Naive B cell (primary cell): ENCODE results near the gene INPP5J. TPM values are rescaled to one million over a fixed set of nuclear protein-coding genes. Genes with fewer than 3 reads are reported as not detected.
"Not testable (repeated sequence)": the region's sequence is repeated elsewhere in the genome, so short reads cannot be mapped to it uniquely, and the experiment has no call there.

Source experiments
- ATAC-seq, 2 donors: fragments of 150-1000 bp; cut with Tn5 transposase; 2 replicates each; pipeline ENCODE4 v1.10.0; 2021; ENCODE audit warnings: low read depth in 2 of 2, mild to moderate bottlenecking in 2 of 2, moderate library complexity in 2 of 2
- DNase-seq: peaks from one replicate; pipeline ENCODE4 v3.0.0; 2022
- H3K27ac Mint-ChIP-seq, 6 donors: one replicate each; pipeline ENCODE4 v1.8.0; 2020 to 2022; ENCODE audit warnings: mild to moderate bottlenecking in 6 of 6, mixed read lengths in 6 of 6, moderate library complexity in 5 of 6, inconsistent platforms in 2 of 6
- H3K27me3 Mint-ChIP-seq, 3 donors: one replicate each; pipeline ENCODE4 v1.8.0; 2021 to 2022; ENCODE audit warnings: mixed read lengths in 3 of 3, mild to moderate bottlenecking in 1 of 3
- H3K36me3 Mint-ChIP-seq, 2 donors: one replicate each; pipeline ENCODE4 v1.8.0; 2020 to 2022; ENCODE audit warnings: mixed read lengths in 2 of 2, inconsistent platforms in 1 of 2, mild to moderate bottlenecking in 1 of 2
- H3K4me1 Mint-ChIP-seq, 3 donors: one replicate each; pipeline ENCODE4 v1.8.0; 2020 to 2022; ENCODE audit warnings: mixed read lengths in 3 of 3, inconsistent platforms in 1 of 3, mild to moderate bottlenecking in 1 of 3, moderate library complexity in 1 of 3
- H3K4me3 Mint-ChIP-seq, 8 donors: one replicate each; pipeline ENCODE4 v1.8.0; 2020 to 2022; ENCODE audit warnings: mild to moderate bottlenecking in 8 of 8, mixed read lengths in 8 of 8, moderate library complexity in 8 of 8, inconsistent platforms in 2 of 8
- H3K9me3 Mint-ChIP-seq, 7 donors: one replicate each; pipeline ENCODE4 v1.8.0; 2020 to 2022; ENCODE audit warnings: mixed read lengths in 7 of 7, mild to moderate bottlenecking in 5 of 7, inconsistent platforms in 2 of 7, moderate library complexity in 1 of 7
- polyA plus RNA-seq, 6 donors: library from polyadenylated mRNA; unstranded; fragments of 300-500 nt; fragmentation: Illumina TruSeq; gene quantifications; one replicate each; pipeline ENCODE4 v1.2.3, GENCODE V29; 2021; ENCODE audit warnings: low read depth in 6 of 6

INPP5J gene, protein sequence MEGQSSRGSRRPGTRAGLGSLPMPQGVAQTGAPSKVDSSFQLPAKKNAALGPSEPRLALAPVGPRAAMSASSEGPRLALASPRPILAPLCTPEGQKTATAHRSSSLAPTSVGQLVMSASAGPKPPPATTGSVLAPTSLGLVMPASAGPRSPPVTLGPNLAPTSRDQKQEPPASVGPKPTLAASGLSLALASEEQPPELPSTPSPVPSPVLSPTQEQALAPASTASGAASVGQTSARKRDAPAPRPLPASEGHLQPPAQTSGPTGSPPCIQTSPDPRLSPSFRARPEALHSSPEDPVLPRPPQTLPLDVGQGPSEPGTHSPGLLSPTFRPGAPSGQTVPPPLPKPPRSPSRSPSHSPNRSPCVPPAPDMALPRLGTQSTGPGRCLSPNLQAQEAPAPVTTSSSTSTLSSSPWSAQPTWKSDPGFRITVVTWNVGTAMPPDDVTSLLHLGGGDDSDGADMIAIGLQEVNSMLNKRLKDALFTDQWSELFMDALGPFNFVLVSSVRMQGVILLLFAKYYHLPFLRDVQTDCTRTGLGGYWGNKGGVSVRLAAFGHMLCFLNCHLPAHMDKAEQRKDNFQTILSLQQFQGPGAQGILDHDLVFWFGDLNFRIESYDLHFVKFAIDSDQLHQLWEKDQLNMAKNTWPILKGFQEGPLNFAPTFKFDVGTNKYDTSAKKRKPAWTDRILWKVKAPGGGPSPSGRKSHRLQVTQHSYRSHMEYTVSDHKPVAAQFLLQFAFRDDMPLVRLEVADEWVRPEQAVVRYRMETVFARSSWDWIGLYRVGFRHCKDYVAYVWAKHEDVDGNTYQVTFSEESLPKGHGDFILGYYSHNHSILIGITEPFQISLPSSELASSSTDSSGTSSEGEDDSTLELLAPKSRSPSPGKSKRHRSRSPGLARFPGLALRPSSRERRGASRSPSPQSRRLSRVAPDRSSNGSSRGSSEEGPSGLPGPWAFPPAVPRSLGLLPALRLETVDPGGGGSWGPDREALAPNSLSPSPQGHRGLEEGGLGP
- polyA plus RNA-seq: under 1 TPM in 1 of 6 donors, not detected in 5; 0.26 TPM

DNA sequence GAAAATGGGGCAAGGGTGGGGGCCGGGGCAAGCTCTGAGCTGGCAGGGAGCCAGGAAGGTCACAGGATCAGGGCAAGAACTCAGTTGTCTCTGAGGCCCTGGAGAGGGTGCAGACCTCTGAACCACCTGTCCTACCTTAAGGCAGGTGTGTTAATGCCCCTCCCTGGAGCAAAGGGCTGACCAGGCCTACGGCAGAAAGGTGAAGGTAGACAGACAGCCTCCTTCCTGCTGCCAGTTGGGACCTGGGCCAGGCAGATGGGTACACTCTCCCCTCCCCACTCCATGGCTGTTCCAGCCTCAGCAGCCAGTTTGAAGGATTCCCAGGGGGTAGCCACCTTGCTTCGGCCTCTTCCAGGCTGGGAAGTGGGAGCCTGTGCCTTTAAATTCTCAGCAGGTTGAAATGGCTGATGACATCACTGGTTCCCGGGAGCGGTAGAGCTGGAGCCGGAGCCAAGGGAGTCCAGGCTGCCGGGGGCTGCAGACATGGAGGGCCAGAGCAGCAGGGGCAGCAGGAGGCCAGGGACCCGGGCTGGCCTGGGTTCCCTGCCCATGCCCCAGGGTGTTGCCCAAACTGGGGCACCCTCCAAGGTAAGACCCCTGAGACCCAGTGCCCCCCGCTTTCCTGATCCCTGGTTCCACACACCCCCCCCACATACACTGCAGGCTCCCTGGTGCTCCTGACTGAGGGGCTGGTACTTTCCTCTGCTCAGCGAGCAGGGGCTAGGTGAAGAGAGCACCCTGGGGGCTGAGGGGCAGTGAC is at the start of gene INPP5J:
TSS of gene INPP5J (plus strand) at position 435 of the 760 bp plus-strand sequence. CDS start at position 484, 49 bp downstream.
- Mint-ChIP-seq H3K27ac (peak within 1 kb of the TSS in 5 of 6 donors; percentile 19 to 86 (median 43)), H3K27me3 (peaks cover 15 to 39% (median 34%) of the 10 kb centered on the region in 3 donors), H3K4me3 (peak within 1 kb of the TSS in 1 of 8 donors; percentile 74), H3K36me3 (no peaks in the 10 kb centered on the region), H3K4me1 (peaks cover 0 to 6% (median 5%) of the 10 kb centered on the region in 3 donors), H3K9me3 (no peaks in the 10 kb centered on the region)
- DNase-seq: no peak
- no peak for ATAC-seq

DNA sequence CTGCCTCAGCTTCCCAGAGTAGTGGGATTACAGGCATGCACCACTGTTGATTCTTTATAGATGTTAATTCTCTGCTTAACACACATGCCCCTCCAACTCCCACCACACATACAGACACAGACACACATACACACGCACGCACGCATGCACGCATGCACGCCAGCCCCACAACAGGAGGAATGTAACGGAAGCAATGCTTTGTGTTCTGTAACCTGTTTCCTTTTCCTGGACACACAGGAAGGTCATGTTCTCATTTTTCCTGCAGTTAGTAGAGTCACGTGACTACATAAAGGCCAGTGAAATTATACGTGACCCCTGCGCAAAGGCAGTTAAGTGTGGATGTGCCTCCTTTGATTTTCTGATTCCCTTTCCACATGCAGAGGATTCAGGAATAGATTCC is 49.6 kb upstream of the INPP5J start:
- not testable (repeated sequence) for H3K36me3 Mint-ChIP-seq, H3K27ac Mint-ChIP-seq, H3K9me3 Mint-ChIP-seq, H3K4me3 Mint-ChIP-seq, ATAC-seq, DNase-seq, H3K4me1 Mint-ChIP-seq
- peaks cover 7 to 25% (median 10%) of the 10 kb centered on the region in 3 donors for H3K27me3 Mint-ChIP-seq

DNA sequence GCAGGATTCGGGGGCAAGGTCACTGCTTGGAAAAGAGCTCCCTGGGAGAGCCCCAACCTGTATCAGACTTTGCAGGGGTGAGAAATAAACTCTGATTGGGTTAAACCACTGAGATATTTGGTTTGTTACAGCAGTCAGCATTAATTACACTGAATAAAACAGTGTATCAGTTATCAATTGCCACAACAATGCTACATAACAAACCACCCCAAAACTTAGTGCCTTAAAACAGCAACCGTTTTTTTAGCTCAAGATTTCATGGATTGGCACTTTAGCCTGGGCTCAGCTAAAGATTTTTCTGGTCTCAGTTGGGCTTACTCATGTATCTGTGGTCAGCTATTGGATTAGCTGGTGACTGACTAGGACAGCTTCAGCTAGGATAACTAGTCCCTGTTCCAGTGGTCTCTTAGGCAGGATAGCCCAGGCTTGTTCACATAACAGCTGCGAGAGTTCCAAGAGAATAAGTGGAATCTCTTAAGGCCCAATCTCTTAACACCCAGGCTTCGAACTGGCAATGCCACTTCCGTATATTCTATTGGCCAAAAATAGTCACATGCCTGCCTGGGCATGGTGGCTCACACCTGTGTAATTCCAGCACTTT is 49.1 kb upstream of the INPP5J start:
- H3K4me1 Mint-ChIP-seq, H3K36me3 Mint-ChIP-seq, ATAC-seq, DNase-seq, H3K4me3 Mint-ChIP-seq, H3K27ac Mint-ChIP-seq, H3K9me3 Mint-ChIP-seq: not testable (repeated sequence)
- peaks cover 6 to 23% (median 7%) of the 10 kb centered on the region in 3 donors for H3K27me3 Mint-ChIP-seq

DNA sequence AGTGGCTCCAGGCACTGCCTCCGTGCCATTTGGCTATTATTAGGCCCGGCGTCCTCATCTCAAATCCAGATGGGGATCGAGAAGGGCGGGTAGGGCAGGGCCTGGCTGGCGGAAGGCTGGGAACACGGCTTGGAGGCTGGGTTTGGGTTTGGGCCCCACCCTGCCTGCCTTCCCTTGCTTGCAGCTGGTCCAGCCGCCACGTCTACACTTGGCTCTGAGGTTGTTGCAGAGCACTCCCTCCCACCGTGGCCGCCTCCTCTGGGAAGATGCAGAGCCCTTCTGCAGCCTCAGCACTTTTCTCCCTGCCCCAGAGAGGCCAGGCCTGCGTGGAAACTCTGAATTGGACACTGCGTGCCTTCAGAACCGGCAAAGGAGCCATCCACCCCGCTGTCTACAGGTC is 46.8 kb upstream of the INPP5J start:
- Mint-ChIP-seq H3K27ac (no peak overlapping the region), H3K4me1 (peaks cover 4 to 5% (median 4%) of the 10 kb centered on the region in 3 donors), H3K36me3 (no peaks in the 10 kb centered on the region), H3K9me3 (peaks cover 0 to 2% (median 0%) of the 10 kb centered on the region in 7 donors), H3K27me3 (peaks cover 4 to 15% (median 7%) of the 10 kb centered on the region in 3 donors), H3K4me3 (no peak overlapping the region)
- DNase-seq (no peak), ATAC-seq (no peak)

DNA sequence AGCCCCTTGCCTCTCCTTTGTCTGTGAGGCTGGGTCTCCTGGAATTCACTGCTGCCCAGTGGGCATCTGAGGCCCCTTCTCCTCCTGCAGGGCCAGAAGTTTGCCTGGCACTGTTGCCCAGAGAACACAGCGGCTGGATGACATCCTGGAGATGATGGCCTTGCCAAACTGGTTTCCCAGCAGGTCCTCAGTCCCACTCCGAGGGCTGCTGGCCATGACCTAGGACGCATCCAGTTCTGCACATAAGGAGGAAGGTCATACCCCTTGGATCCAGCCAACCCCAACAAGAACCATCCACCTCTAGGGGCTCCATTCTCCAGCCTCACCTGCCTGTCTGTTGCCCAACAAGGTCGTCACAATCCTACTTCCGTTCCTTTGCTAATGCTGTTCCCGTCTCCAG is 45.1 kb upstream of the INPP5J start:
- peaks cover 15 to 21% (median 19%) of the 10 kb centered on the region in 3 donors for H3K4me1 Mint-ChIP-seq
- no peak for DNase-seq
- H3K36me3 Mint-ChIP-seq: no peaks in the 10 kb centered on the region
- peaks cover 4 to 12% (median 7%) of the 10 kb centered on the region in 3 donors for H3K27me3 Mint-ChIP-seq
- no peak overlapping the region for H3K4me3 Mint-ChIP-seq
- H3K9me3 Mint-ChIP-seq: peaks cover 0 to 2% (median 0%) of the 10 kb centered on the region in 7 donors
- ATAC-seq: no peak
- H3K27ac Mint-ChIP-seq: no peak overlapping the region

DNA sequence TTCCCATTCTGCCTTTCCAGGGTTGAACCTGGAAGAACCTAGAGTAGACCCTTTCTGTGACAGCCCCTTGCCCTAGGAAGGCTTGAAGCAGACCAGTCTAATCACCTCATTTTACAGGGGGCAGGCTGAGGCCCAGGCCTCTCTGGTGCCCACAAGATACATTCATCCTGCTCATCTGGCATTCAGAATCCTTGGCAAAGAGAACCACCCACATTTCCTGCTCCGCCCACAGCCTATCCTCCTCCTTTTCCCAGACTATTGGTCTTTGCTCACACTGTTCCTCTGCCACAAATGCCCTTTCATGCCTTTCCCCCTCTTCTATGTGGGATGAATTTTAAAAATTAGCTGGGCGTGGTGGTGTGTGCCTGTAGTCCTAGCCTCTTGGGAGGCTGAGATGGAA is 44.4 kb upstream of the INPP5J start:
- H3K36me3 Mint-ChIP-seq, H3K27ac Mint-ChIP-seq, H3K27me3 Mint-ChIP-seq, ATAC-seq, H3K9me3 Mint-ChIP-seq, DNase-seq: not testable (repeated sequence)
- peaks cover 15 to 24% (median 22%) of the 10 kb centered on the region in 3 donors for H3K4me1 Mint-ChIP-seq
- H3K4me3 Mint-ChIP-seq: peak overlapping the region in 1 of 8 donors; percentile 8

DNA sequence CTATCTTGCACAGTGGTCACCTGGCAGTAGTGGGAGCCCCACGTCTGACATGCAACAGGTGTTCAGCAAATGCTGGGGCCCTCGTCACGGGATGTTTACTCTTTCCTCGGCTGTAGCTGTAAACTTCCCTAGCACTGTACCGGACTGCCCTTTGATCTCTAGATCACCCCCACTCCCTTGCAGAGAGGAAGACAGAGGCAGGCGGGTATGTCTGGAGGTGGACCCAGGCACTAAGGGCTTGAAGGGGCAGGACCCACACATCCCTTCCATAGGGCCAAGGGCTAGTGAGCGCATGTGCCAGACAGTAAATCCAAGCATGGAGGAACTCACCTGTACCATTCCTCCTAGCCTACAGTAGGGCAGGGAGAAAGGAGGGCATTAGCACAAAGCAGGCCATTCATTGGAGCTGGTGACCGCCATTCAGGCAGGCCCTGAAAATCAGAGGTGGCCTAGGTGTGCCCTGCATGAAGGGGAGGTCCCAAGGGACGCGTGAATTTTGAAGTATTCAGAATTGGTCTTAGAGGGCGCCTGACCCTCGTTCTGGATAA is 43.6 kb upstream of the INPP5J start:
- ATAC-seq (no peak), DNase-seq (no peak)
- peak overlapping the region in 2 of 8 donors; percentile 19 to 57 for H3K4me3 Mint-ChIP-seq
- H3K27me3 Mint-ChIP-seq: peaks cover 0 to 5% (median 4%) of the 10 kb centered on the region in 3 donors
- no peaks in the 10 kb centered on the region for H3K36me3 Mint-ChIP-seq
- H3K9me3 Mint-ChIP-seq: no peaks in the 10 kb centered on the region
- H3K4me1 Mint-ChIP-seq: peaks cover 22 to 32% (median 29%) of the 10 kb centered on the region in 3 donors
- peak overlapping the region in 1 of 6 donors; percentile 0 for H3K27ac Mint-ChIP-seq

DNA sequence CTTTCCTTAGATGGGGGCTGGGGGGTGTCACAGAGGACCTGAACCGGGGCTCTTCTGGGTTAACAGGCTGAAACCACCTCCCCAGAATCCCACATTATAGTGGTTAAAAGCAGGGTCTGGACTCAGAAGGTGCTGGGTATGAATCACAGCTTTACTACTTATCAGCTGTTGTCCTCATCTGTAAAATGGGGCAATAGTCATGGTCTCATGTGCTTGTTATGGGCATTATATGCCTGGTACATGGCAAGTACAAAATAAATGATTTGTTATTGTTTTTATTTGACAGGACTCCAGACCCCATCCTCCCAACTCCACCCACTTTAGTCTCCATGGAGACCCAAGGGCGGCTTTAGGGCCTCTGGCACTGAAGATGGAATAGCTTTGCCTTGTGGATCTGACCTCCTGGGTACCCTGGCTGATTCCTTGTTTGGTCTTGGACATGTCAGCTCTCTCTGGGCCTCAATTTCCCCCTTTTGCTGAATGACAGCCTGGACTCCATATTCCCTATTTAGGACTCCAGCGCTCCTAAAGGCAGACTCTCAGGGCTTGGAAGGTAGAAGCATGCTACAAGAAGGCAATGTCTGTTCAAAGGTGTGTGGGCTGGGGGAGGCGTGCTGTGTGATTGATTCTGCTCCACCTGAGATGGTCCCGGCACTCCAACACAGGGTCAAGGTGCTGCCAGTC is 42.5 kb upstream of the INPP5J start:
- Mint-ChIP-seq H3K4me3 (peak overlapping the region; percentile 86 to 95 (median 90)), H3K36me3 (no peaks in the 10 kb centered on the region), H3K27ac (peak overlapping the region in 4 of 6 donors; percentile 33 to 76 (median 60)), H3K9me3 (no peaks in the 10 kb centered on the region), H3K4me1 (peaks cover 27 to 37% (median 37%) of the 10 kb centered on the region in 3 donors), H3K27me3 (no peaks in the 10 kb centered on the region)
- no peak for DNase-seq
- ATAC-seq: no peak

DNA sequence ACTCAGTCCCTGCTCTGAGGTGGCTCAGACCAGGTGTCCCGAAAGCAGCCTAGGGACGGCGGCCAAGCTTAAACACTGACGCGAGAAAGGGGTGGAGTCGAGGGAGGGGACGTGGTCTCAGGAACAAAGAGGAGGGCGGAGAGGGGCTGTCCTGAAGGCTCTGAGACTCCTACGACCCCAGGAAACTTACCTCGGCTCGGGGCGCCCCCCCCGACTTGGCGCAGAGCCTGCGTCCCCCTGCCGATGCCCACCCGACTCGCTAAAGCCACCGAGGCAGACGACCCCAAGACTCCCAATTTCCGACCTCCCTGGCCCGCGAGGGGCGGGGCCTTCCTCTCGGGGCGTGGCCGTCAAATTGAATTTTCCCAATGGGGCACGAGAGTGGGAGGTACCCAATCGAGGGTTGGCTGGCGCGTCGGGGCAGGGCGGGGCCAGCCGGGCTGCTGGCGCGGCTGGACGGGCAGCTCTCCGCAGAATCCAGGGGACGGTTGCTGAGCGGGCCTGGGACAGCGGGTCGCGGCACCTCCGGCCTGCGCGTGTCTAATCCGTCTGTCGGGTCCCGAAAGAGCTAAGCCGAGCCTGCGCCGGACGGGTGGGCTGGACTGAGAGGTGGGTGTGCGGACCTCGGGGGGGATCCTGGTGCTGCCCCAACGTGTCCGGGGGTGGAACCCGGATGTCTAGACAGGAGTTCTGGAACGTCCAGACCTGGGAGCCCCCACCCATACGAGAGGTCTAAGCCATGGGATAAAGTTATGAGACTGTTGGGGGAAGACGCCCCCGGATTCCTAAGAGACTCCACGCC is 41.7 kb upstream of the INPP5J start, which contains the start of gene SMTN:
TSS of gene SMTN (plus strand) at position 471 of the 802 bp plus-strand sequence. CDS start 1,941 bp downstream, outside the sequence.
- Mint-ChIP-seq H3K27ac (peak within 1 kb of the TSS; percentile 33 to 76 (median 62)), H3K27me3 (no peaks in the 10 kb centered on the region), H3K9me3 (no peaks in the 10 kb centered on the region), H3K36me3 (no peaks in the 10 kb centered on the region), H3K4me3 (peak within 1 kb of the TSS; percentile 86 to 95 (median 90)), H3K4me1 (peaks cover 28 to 40% (median 39%) of the 10 kb centered on the region in 3 donors)
- peak; percentile 89 for DNase-seq
- ATAC-seq: peak; percentile 66 to 68

DNA sequence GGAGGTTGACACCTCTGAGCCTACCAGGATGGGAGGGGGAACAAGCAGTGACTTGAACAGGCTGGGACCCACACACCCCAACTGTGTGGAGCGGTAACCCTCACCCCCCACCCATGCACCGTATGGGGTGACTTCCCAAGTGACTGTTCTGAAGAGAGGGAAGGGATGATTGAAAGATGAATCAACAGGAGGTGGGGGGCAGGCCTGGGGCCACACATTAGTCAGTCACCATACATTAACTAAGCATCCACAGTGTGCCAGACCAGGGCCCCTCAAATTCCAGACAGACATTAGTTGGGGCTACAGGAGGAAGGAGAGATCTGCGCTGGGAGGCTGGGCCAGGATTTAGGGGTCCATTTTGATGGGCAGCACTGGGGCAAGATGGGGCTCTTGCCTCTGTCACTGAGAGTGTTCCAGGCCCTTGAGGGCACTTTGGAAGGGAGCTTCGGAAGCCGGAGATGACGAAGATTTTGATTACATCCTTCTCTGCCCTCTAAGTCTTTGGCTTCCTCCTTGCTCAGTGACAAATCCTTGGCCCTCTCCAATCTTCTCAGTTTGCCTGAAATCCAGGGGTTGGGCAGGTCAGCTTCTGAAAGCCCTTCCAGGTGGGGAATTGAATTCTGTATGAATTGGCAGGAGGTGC is 40.7 kb upstream of the INPP5J start:
- no peak for DNase-seq
- Mint-ChIP-seq H3K4me1 (peaks cover 28 to 40% (median 39%) of the 10 kb centered on the region in 3 donors), H3K36me3 (no peaks in the 10 kb centered on the region), H3K9me3 (no peaks in the 10 kb centered on the region), H3K4me3 (peak overlapping the region in 7 of 8 donors; percentile 72 to 93 (median 89)), H3K27ac (peak overlapping the region in 3 of 6 donors; percentile 22 to 79 (median 74)), H3K27me3 (no peaks in the 10 kb centered on the region)
- no peak for ATAC-seq
